HepG2 (cell line): Measurements from ENCODE around the gene VPS18. TPM values are rescaled to one million over a fixed set of nuclear protein-coding genes. Genes with fewer than 3 reads are reported as not detected.

ENCODE experiments used
- GLI4 ChIP-seq: sonication (generic); formaldehyde crosslinking; IDR thresholded peaks from 2 replicates; pipeline ENCODE4 v1.5.1; 2020; ENCODE audit warnings: missing genetic modification reagents, mild to moderate bottlenecking, moderate library complexity, borderline replicate concordance
- IRF2 ChIP-seq: IDR thresholded peaks from 2 replicates; pipeline ENCODE4 v1.6.1; 2018; ENCODE audit warnings: missing genetic modification reagents, missing compliant biosample characterization
- MAFG ChIP-seq: sonication (generic); formaldehyde crosslinking; IDR thresholded peaks from 2 replicates; pipeline ENCODE4 v1.5.1; 2020; ENCODE audit warnings: mild to moderate bottlenecking, missing genetic modification reagents
- NCOA5 ChIP-seq: sonication (generic); formaldehyde crosslinking; IDR thresholded peaks from 2 replicates; pipeline ENCODE4 v1.4.0; 2020; ENCODE audit warnings: missing genetic modification reagents
- RXRA ChIP-seq: sonication (generic); formaldehyde crosslinking; IDR thresholded peaks from 2 replicates; pipeline ENCODE4 v1.5.1; 2020; ENCODE audit warnings: missing genetic modification reagents
- ZBTB26 ChIP-seq: IDR thresholded peaks from 2 replicates; pipeline ENCODE4 v1.6.1; 2016; ENCODE audit warnings: missing compliant biosample characterization, missing genetic modification reagents, borderline replicate concordance
- ZMYM3 ChIP-seq: sonication (generic); formaldehyde crosslinking; IDR thresholded peaks from 2 replicates; pipeline ENCODE4 v1.5.1; 2020; ENCODE audit warnings: mild to moderate bottlenecking, missing genetic modification reagents
- ZNF446 ChIP-seq: sonication (generic); formaldehyde crosslinking; IDR thresholded peaks from 2 replicates; pipeline ENCODE4 v1.5.0; 2020; ENCODE audit warnings: mild to moderate bottlenecking, missing genetic modification reagents
- ZNF7 ChIP-seq: IDR thresholded peaks from 2 replicates; pipeline ENCODE4 v1.6.1; 2016; ENCODE audit warnings: missing biosample characterization, missing genetic modification reagents
- ZNF75D ChIP-seq: sonication (generic); formaldehyde crosslinking; IDR thresholded peaks from 2 replicates; pipeline ENCODE4 v1.8.1; 2023; ENCODE audit warnings: missing genetic modification reagents, mild to moderate bottlenecking, borderline replicate concordance
- ZNF784 ChIP-seq: sonication (generic); formaldehyde crosslinking; IDR thresholded peaks from 2 replicates; pipeline ENCODE4 v1.5.1; 2020; ENCODE audit warnings: missing genetic modification reagents, mild to moderate bottlenecking, borderline replicate concordance
- ZSCAN31 ChIP-seq: sonication (generic); formaldehyde crosslinking; IDR thresholded peaks from 2 replicates; pipeline ENCODE4 v1.5.0; 2020; ENCODE audit warnings: low read depth, mild to moderate bottlenecking, missing genetic modification reagents
- polyA plus RNA-seq, 8 experiments: library from polyadenylated mRNA; depleted of rRNA in 3 of 8; stranded (reverse) in 7 of 8; unstranded in 1 of 8; fragments of >200 nt; fragmentation: Illumina TruSeq in 4 of 8; extraction: Trizol in 4 of 8; gene quantifications; 2 replicates each; pipeline versions ENCODE4 v1.2.1 to v1.2.3, GENCODE V29; 2011 to 2016; ENCODE audit warnings: low read depth in 4 of 8, missing spikeins in 1 of 8, mixed read lengths in 1 of 8; ENCODE audit not compliant: insufficient read depth in 1 of 8
- total RNA-seq, 5 experiments: library from RNA; depleted of rRNA; stranded (reverse); fragments of >200 nt; fragmentation: Illumina TruSeq; extraction: Trizol; gene quantifications; 2 replicates each; pipeline ENCODE4 v1.2.3, GENCODE V29; 2016; ENCODE audit warnings: low read depth in 1 of 5
- TF ChIP-seq, protein P1 (sequence below): sonication (generic); formaldehyde crosslinking; IDR thresholded peaks from 2 replicates; pipeline ENCODE4 v1.4.0; 2020; ENCODE audit warnings: mild to moderate bottlenecking, missing genetic modification reagents
- TF ChIP-seq, protein P2 (sequence below): sonication (generic); formaldehyde crosslinking; IDR thresholded peaks from 2 replicates; pipeline ENCODE4 v1.5.0; 2020; ENCODE audit warnings: missing genetic modification reagents
- TF ChIP-seq, protein P3 (sequence below): sonication (generic); formaldehyde crosslinking; IDR thresholded peaks from 2 replicates; pipeline ENCODE4 v1.5.1; 2020; ENCODE audit warnings: missing genetic modification reagents, mild to moderate bottlenecking, borderline replicate concordance

The VPS18 gene
- total and polyA plus RNA-seq, 2 of the 13 experiments (the other 11 are each of a cell fraction or from before 2014, with no cell fraction given) = 5.8 to 17.0 TPM

- TF ChIP-seq, protein P1, sequence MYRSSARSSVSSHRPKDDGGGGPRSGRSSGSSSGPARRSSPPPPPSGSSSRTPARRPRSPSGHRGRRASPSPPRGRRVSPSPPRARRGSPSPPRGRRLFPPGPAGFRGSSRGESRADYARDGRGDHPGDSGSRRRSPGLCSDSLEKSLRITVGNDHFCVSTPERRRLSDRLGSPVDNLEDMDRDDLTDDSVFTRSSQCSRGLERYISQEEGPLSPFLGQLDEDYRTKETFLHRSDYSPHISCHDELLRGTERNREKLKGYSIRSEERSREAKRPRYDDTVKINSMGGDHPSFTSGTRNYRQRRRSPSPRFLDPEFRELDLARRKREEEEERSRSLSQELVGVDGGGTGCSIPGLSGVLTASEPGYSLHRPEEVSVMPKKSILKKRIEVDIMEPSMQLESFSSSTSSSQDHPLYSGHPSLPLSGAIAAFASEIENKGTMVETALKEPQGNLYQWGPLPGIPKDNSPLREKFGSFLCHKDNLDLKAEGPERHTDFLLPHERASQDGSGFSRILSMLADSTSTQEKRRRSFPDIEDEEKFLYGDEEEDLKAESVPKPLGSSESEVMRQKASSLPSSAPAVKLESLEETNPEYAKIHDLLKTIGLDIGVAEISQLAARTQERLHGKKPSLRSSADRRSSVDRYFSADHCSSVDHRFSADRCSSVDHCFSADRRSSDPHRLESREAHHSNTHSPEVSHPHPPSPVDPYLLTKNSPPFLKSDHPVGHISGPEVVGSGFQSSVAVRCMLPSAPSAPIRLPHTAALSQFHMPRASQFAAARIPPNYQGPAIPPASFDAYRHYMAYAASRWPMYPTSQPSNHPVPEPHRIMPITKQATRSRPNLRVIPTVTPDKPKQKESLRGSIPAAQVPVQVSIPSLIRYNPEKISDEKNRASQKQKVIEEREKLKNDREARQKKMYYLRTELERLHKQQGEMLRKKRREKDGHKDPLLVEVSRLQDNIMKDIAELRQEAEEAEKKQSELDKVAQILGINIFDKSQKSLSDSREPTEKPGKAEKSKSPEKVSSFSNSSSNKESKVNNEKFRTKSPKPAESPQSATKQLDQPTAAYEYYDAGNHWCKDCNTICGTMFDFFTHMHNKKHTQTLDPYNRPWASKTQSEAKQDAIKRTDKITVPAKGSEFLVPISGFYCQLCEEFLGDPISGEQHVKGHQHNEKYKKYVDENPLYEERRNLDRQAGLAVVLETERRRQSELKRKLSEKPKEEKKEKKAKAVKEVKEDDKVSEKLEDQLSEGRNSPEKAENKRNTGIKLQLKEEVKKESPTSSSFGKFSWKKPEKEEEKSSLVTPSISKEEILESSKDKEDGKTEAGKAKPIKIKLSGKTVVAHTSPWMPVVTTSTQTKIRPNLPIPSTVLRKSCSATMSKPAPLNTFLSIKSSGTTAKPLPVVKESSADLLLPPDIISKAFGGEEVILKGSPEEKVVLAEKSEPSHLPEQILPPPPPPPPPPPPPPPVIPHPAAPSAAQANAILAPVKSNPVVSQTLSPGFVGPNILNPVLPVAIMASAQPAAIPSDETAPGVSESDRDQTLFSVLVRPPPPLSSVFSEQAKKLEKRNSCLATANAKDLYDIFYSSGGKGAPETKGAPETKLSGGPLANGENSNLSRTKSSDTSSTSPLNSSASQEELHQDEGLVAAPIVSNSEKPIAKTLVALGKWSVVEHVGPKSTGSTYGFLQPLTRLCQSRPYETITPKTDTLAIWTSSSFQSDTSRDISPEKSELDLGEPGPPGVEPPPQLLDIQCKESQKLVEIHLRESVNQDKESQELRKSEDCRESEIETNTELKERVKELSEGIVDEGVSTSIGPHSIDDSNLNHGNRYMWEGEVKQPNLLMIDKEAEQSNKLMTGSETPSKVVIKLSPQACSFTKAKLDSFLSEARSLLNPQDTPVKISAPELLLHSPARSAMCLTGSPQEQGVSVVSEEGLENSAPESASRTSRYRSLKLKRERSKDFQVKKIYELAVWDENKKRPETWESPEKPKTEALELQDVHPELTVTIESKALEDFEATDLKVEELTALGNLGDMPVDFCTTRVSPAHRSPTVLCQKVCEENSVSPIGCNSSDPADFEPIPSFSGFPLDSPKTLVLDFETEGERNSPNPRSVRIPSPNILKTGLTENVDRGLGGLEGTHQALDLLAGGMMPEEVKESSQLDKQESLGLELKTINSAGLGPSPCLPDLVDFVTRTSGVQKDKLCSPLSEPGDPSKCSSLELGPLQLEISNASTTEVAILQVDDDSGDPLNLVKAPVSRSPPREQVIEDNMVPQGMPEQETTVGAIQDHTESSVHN (CRISPR knock-in tag) = no peak
- TF ChIP-seq MAFG = no peak
- TF ChIP-seq ZMYM3 = no peak
- TF ChIP-seq, protein P2, sequence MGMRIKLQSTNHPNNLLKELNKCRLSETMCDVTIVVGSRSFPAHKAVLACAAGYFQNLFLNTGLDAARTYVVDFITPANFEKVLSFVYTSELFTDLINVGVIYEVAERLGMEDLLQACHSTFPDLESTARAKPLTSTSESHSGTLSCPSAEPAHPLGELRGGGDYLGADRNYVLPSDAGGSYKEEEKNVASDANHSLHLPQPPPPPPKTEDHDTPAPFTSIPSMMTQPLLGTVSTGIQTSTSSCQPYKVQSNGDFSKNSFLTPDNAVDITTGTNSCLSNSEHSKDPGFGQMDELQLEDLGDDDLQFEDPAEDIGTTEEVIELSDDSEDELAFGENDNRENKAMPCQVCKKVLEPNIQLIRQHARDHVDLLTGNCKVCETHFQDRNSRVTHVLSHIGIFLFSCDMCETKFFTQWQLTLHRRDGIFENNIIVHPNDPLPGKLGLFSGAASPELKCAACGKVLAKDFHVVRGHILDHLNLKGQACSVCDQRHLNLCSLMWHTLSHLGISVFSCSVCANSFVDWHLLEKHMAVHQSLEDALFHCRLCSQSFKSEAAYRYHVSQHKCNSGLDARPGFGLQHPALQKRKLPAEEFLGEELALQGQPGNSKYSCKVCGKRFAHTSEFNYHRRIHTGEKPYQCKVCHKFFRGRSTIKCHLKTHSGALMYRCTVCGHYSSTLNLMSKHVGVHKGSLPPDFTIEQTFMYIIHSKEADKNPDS (CRISPR knock-in tag) = no peak
- no peak for TF ChIP-seq ZNF446
- TF ChIP-seq ZBTB26 (CRISPR knock-in tag) = no peak
- no peak for TF ChIP-seq ZSCAN31 (CRISPR knock-in tag)
- TF ChIP-seq RXRA (CRISPR knock-in tag) = no peak
- no peak for TF ChIP-seq ZNF7
- TF ChIP-seq ZNF75D (CRISPR knock-in tag) = no peak
- no peak for TF ChIP-seq IRF2
- no peak for TF ChIP-seq ZNF784 (CRISPR knock-in tag)
- TF ChIP-seq, protein P3, sequence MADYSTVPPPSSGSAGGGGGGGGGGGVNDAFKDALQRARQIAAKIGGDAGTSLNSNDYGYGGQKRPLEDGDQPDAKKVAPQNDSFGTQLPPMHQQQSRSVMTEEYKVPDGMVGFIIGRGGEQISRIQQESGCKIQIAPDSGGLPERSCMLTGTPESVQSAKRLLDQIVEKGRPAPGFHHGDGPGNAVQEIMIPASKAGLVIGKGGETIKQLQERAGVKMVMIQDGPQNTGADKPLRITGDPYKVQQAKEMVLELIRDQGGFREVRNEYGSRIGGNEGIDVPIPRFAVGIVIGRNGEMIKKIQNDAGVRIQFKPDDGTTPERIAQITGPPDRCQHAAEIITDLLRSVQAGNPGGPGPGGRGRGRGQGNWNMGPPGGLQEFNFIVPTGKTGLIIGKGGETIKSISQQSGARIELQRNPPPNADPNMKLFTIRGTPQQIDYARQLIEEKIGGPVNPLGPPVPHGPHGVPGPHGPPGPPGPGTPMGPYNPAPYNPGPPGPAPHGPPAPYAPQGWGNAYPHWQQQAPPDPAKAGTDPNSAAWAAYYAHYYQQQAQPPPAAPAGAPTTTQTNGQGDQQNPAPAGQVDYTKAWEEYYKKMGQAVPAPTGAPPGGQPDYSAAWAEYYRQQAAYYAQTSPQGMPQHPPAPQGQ = no peak
- no peak for TF ChIP-seq NCOA5 (CRISPR knock-in tag)
- TF ChIP-seq GLI4 (CRISPR knock-in tag) = no peak
Observed at GRCh38 chr15:40891810-40892446, 2.3 kb upstream of the VPS18 start (continued).
